Fibroblast of lung (primary cell): Measurements from ENCODE around the gene CENPP. TPM values are rescaled to one million over a fixed set of nuclear protein-coding genes. Genes with fewer than 3 reads are reported as not detected.

ENCODE experiments used
- DNase-seq, 2 donors: peaks; one replicate each; pipeline versions ENCODE4 v3.0.0 to v3.0.0-alpha.2; 2010; ENCODE audit warnings: low read depth in 2 of 2
- H2AFZ ChIP-seq: 2 replicates; pipeline ENCODE4 v1.5.1; 2012; ENCODE audit warnings: low read length, control low read depth, inconsistent platforms
- H3K27ac ChIP-seq: 2 replicates; pipeline ENCODE4 v1.5.1; 2011; ENCODE audit warnings: low read length, control low read depth; ENCODE audit not compliant: insufficient read depth
- H3K27me3 ChIP-seq: 2 replicates; pipeline ENCODE4 v1.5.1; 2011; ENCODE audit warnings: mild to moderate bottlenecking, low read length; ENCODE audit not compliant: control insufficient read depth, insufficient read depth
- H3K36me3 ChIP-seq: 2 replicates; pipeline ENCODE4 v1.5.1; 2011; ENCODE audit warnings: low read length; ENCODE audit not compliant: control insufficient read depth, insufficient read depth
- H3K4me1 ChIP-seq: 2 replicates; pipeline ENCODE4 v1.5.1; 2011; ENCODE audit warnings: low read length; ENCODE audit not compliant: control insufficient read depth, insufficient read depth; ENCODE audit errors: extremely low read depth
- H3K4me2 ChIP-seq: 2 replicates; pipeline ENCODE4 v1.5.1; 2011; ENCODE audit warnings: low read length, control low read depth; ENCODE audit not compliant: insufficient read depth; ENCODE audit errors: extremely low read depth
- H3K4me3 ChIP-seq, 4 experiments: fragments of 200-600 bp in 1 of 4; sonication (generic) in 1 of 4; replicated peaks in 1 of 4; 2 replicates each; pipeline ENCODE4 v1.5.1; 2011 to 2016; ENCODE audit warnings: low read length in 4 of 4, low read depth in 3 of 4, mild to moderate bottlenecking in 3 of 4, control low read depth in 2 of 4, inconsistent platforms in 1 of 4, mixed read lengths in 1 of 4; ENCODE audit not compliant: insufficient read depth in 1 of 4; ENCODE audit errors: control extremely low read depth in 1 of 4
- H3K79me2 ChIP-seq: 2 replicates; pipeline ENCODE4 v1.5.1; 2012; ENCODE audit warnings: mild to moderate bottlenecking, low read length, inconsistent platforms; ENCODE audit not compliant: control insufficient read depth, insufficient read depth
- H3K9ac ChIP-seq: 2 replicates; pipeline ENCODE4 v1.5.1; 2011; ENCODE audit warnings: mild to moderate bottlenecking, low read length, control low read depth; ENCODE audit not compliant: insufficient read depth
- H3K9me3 ChIP-seq: 2 replicates; pipeline ENCODE4 v1.5.1; 2012; ENCODE audit warnings: low read depth, low read length; ENCODE audit not compliant: control insufficient read depth, insufficient read depth
- H4K20me1 ChIP-seq: 2 replicates; pipeline ENCODE4 v1.5.1; 2011; ENCODE audit warnings: low read length; ENCODE audit not compliant: control insufficient read depth, insufficient read depth; ENCODE audit errors: extremely low read depth
- EZH2 ChIP-seq: IDR thresholded peaks from 2 replicates; pipeline ENCODE4 v1.5.1; 2012; ENCODE audit warnings: low read length, control low read depth, mild to moderate bottlenecking; ENCODE audit errors: missing control alignments
- polyA plus RNA-seq, 2 donors: library from polyadenylated mRNA; depleted of rRNA in 1 of 2; stranded (reverse) in 1 of 2; unstranded in 1 of 2; fragments of >200 nt; gene quantifications; 2 replicates each; pipeline ENCODE4 v1.2.1, GENCODE V29; 2011 to 2012; ENCODE audit warnings: missing spikeins in 1 of 2
- total RNA-seq: library from RNA; depleted of rRNA; stranded (reverse); fragments of >200 nt; gene quantifications from 2 replicates; pipeline ENCODE4 v1.2.1, GENCODE V29; 2014
- TF ChIP-seq, protein P1 (sequence below), 2 donors: IDR thresholded peaks in 1 of 2; conservative IDR thresholded peaks in 1 of 2; 1 replicate in 1 of 2; 2 replicates in 1 of 2; pipeline ENCODE4 v1.5.1; 2011 to 2012; ENCODE audit warnings: low read length in 2 of 2, control low read depth in 1 of 2, inconsistent platforms in 1 of 2, low read depth in 1 of 2, mild to moderate bottlenecking in 1 of 2

Gene CENPP
- total and polyA plus RNA-seq, 2 donors (not counting 1 experiment from before 2014, with no cell fraction given), result 1.7 to 2.4 TPM

DNA sequence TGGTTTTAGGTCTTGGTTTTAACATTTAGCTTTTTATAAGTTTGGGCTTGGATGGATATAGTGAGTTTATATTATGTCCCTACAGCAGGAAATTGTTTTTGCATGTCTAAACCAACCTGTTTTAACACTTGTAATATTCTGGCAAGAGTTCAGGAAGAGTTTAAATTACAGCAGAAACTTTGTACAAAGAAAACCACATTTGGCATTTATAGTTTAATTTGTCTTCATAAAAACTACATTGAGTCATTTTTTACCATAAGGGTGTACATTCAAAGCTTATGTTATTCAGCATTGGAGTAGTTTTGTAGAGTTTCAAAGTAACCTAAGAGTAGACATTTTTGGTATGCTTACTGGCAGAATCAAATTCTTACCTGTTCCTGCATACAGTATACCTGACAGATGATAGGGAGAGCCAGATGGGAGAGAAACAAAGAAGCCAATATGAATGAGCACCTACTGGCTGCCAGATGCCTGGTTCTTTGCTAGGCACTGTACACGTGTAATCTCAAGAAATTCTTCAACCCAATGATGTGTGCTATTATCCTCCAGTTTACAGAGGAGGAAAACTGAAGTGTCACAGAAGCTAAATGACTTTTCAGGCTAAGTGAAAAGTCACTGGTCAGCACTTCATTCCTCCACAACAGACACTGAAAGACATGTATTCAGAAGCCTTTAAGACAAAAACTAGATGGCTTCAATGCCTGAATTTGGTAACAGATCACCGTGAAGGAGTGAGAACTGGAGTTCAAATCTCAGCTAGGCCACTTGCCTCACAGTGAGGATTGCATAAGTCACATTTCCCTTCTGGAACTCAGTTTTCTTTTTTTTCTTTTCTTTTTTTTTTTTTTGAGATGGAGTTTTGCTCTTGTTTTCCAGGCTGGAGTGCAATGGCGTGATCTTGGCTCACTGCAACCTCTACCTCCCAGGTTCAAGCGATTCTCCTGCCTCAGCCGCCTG lies 235.9 kb downstream of the CENPP start:
- H4K20me1 ChIP-seq, result no peaks in the 10 kb centered on the region
- DNase-seq, result peak; percentile 68 to 85
- no peak overlapping the region for H3K27ac ChIP-seq
- TF ChIP-seq EZH2, result no peak
- TF ChIP-seq, protein P1, sequence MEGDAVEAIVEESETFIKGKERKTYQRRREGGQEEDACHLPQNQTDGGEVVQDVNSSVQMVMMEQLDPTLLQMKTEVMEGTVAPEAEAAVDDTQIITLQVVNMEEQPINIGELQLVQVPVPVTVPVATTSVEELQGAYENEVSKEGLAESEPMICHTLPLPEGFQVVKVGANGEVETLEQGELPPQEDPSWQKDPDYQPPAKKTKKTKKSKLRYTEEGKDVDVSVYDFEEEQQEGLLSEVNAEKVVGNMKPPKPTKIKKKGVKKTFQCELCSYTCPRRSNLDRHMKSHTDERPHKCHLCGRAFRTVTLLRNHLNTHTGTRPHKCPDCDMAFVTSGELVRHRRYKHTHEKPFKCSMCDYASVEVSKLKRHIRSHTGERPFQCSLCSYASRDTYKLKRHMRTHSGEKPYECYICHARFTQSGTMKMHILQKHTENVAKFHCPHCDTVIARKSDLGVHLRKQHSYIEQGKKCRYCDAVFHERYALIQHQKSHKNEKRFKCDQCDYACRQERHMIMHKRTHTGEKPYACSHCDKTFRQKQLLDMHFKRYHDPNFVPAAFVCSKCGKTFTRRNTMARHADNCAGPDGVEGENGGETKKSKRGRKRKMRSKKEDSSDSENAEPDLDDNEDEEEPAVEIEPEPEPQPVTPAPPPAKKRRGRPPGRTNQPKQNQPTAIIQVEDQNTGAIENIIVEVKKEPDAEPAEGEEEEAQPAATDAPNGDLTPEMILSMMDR (conservative IDR thresholded peaks at IDR 0.05 in 1 of 2, IDR thresholded peaks at IDR 0.05 in 1 of 2; ENCODE audit: low read depth in 1 of 2, low read length in 2 of 2), result no peak
- H3K4me3 ChIP-seq, result no peak overlapping the region
- no peaks in the 10 kb centered on the region for H3K36me3 ChIP-seq
- H2AFZ ChIP-seq, result no peak overlapping the region
- no peak overlapping the region for H3K4me2 ChIP-seq
- H3K4me1 ChIP-seq, result peaks cover 8% of the 10 kb centered on the region
- H3K9ac ChIP-seq, result no peak overlapping the region
- no peaks in the 10 kb centered on the region for H3K9me3 ChIP-seq
- no peaks in the 10 kb centered on the region for H3K79me2 ChIP-seq
- H3K27me3 ChIP-seq, result no peaks in the 10 kb centered on the region

GRCh38 chr9:92562461-92562967 lies 236.8 kb downstream of the CENPP start:
- Histone ChIP-seq H3K4me2 (peak overlapping the region; percentile 54), H3K4me3 (no peak overlapping the region), H4K20me1 (no peaks in the 10 kb centered on the region), H3K36me3 (no peaks in the 10 kb centered on the region), H3K27ac (no peak overlapping the region), H3K9me3 (no peaks in the 10 kb centered on the region), H3K27me3 (no peaks in the 10 kb centered on the region), H2AFZ (no peak overlapping the region), H3K9ac (no peak overlapping the region), H3K4me1 (peaks cover 8% of the 10 kb centered on the region), H3K79me2 (no peaks in the 10 kb centered on the region)
- TF ChIP-seq, protein P1 (conservative IDR thresholded peaks at IDR 0.05 in 1 of 2, IDR thresholded peaks at IDR 0.05 in 1 of 2; ENCODE audit: low read depth in 1 of 2, low read length in 2 of 2), result no peak
- TF ChIP-seq EZH2, result no peak
- DNase-seq, result peak; percentile 88 to 96
